Stimulated activated CD4-positive, alpha-beta T cell treated with anti-CD3 and anti-CD28 coated beads, Interleukin-15, amount 100 ng/mL, for 1 hour (primary cell): ENCODE results near the gene CCDC149.
"Not testable (repeated sequence)": the region's sequence is repeated elsewhere in the genome, so short reads cannot be mapped to it uniquely, and the experiment has no call there.

Experiments used
- DNase-seq, 2 donors: peaks; one replicate each; pipeline ENCODE4 v3.0.0-alpha.2; 2020; ENCODE audit warnings: low read depth in 1 of 2, low spot score in 1 of 2

The CCDC149 gene

GRCh38 chr4:24917076-24917856 is 4.4 kb upstream of the CCDC149 start:
- no peak for DNase-seq

GRCh38 chr4:24915121-24915922 is 2.5 kb upstream of the CCDC149 start:
- no peak for DNase-seq

- no peak for DNase-seq
Observed at GRCh38 chr4:24914460-24914859, 1.6 kb upstream of the CCDC149 start.

GRCh38 chr4:24913119-24913485 is 260 bp upstream of the CCDC149 start:
- DNase-seq, result no peak

- no peak for DNase-seq
Observed at GRCh38 chr4:24910499-24910898, 2.3 kb downstream of the CCDC149 start.

GRCh38 chr4:24909606-24910005 is 3.2 kb downstream of the CCDC149 start:
- DNase-seq, result not testable (repeated sequence)

- DNase-seq, result no peak
Observed at GRCh38 chr4:24897639-24898038, 15.2 kb downstream of the CCDC149 start.

GRCh38 chr4:24896977-24897376 is 15.9 kb downstream of the CCDC149 start:
- DNase-seq, result no peak

- no peak for DNase-seq
Observed at GRCh38 chr4:24896056-24896455, 16.8 kb downstream of the CCDC149 start.

GRCh38 chr4:24895461-24895860 is 17.4 kb downstream of the CCDC149 start:
- DNase-seq, result no peak

- no peak for DNase-seq
Observed at GRCh38 chr4:24894846-24895245, 18.0 kb downstream of the CCDC149 start.

- no peak for DNase-seq
Observed at GRCh38 chr4:24894243-24894642, 18.6 kb downstream of the CCDC149 start.

- no peak for DNase-seq
Observed at GRCh38 chr4:24892778-24893177, 20.1 kb downstream of the CCDC149 start.

GRCh38 chr4:24892278-24892677 is 20.6 kb downstream of the CCDC149 start:
- DNase-seq, result no peak

- DNase-seq, result no peak
Observed at GRCh38 chr4:24890561-24891126, 22.2 kb downstream of the CCDC149 start.

- no peak for DNase-seq
Observed at GRCh38 chr4:24889991-24890390, 22.9 kb downstream of the CCDC149 start.

- no peak for DNase-seq
Observed at GRCh38 chr4:24888475-24889344, 24.1 kb downstream of the CCDC149 start.

- DNase-seq, result no peak
Observed at GRCh38 chr4:24887881-24888430, 24.9 kb downstream of the CCDC149 start.

GRCh38 chr4:24886596-24886995 is 26.2 kb downstream of the CCDC149 start:
- no peak for DNase-seq

GRCh38 chr4:24885342-24885741 is 27.5 kb downstream of the CCDC149 start:
- DNase-seq, result no peak

GRCh38 chr4:24884902-24885301 is 27.9 kb downstream of the CCDC149 start:
- no peak for DNase-seq
